Esophagus muscularis mucosa (tissue), 4 donors: ENCODE measurements around the gene SH3BP4. TPM values are rescaled to one million over a fixed set of nuclear protein-coding genes. Genes with fewer than 3 reads are reported as not detected.

Source experiments
- DNase-seq: peaks from one replicate; pipeline ENCODE4 v3.0.0-alpha.2; 2017; ENCODE audit errors: extremely low spot score
- H3K27ac ChIP-seq, 4 donors: fragments of 200-600 bp; sonication (generic); replicated peaks in 1 of 4; 1 replicate in 3 of 4; 2 replicates in 1 of 4; pipeline ENCODE4 v1.5.1; 2016 to 2019; ENCODE audit warnings: mild to moderate bottlenecking in 1 of 4
- H3K27me3 ChIP-seq, 4 donors: fragments of 200-600 bp; sonication (generic); one replicate each; pipeline versions ENCODE4 v1.5.1 to v1.6.0; 2016 to 2019
- H3K36me3 ChIP-seq, 4 donors: fragments of 200-600 bp; sonication (generic); one replicate each; pipeline ENCODE4 v1.5.1; 2016 to 2019
- H3K4me1 ChIP-seq, 4 donors: fragments of 200-600 bp; sonication (generic); one replicate each; pipeline ENCODE4 v1.5.1; 2016 to 2019
- H3K4me3 ChIP-seq, 4 donors: fragments of 200-600 bp; sonication (generic); 1 replicate in 2 of 4; 2 replicates in 2 of 4; pipeline ENCODE4 v1.5.1; 2016 to 2019; ENCODE audit warnings: mild to moderate bottlenecking in 4 of 4, moderate library complexity in 1 of 4
- H3K9me3 ChIP-seq, 4 donors: fragments of 200-600 bp; sonication (generic); 1 replicate in 3 of 4; 2 replicates in 1 of 4; pipeline ENCODE4 v1.5.1; 2016 to 2019
- EP300 ChIP-seq: sonication (generic); formaldehyde crosslinking; IDR thresholded peaks from one replicate; pipeline ENCODE4 v1.6.1; 2017; ENCODE audit warnings: antibody characterized with exemption
- POLR2A ChIP-seq: fragments of 450-650 bp; IDR thresholded peaks from one replicate; pipeline ENCODE4 v1.6.1; 2017; ENCODE audit warnings: antibody characterized with exemption, moderate library complexity, mild to moderate bottlenecking, low read depth
- POLR2AphosphoS5 ChIP-seq, 2 donors: sonication (generic); formaldehyde crosslinking; IDR thresholded peaks; one replicate each; pipeline ENCODE4 v1.6.1; 2017; ENCODE audit warnings: antibody characterized with exemption in 2 of 2
- WGBS: methylation state at CpG from one replicate; pipeline ENCODE4 v1.1.5; 2018; 5-methylcytosine and 5-hydroxymethylcytosine counted together
- intact Hi-C: fragments of 100-400 bp; cut with DNase I; formaldehyde crosslinking; loops from one replicate; pipeline ENCODE4 v1.15.1; 2023
- total RNA-seq, 4 donors: library from RNA; depleted of rRNA; stranded (reverse); fragments of >200 nt; gene quantifications; one replicate each; pipeline versions ENCODE4 v1.1.0 to v1.2.1, GENCODE V29; 2016
- TF ChIP-seq, protein P1 (sequence below), 3 experiments: fragments of 200-600 bp in 2 of 3; fragments of 450-650 bp in 1 of 3; sonication (generic) in 2 of 3; IDR thresholded peaks; one replicate each; pipeline ENCODE4 v1.5.1; 2017 to 2019; ENCODE audit warnings: antibody characterized with exemption in 3 of 3, mild to moderate bottlenecking in 2 of 3, moderate library complexity in 1 of 3

The SH3BP4 gene
- total RNA-seq, 4 donors from 2014 or later: 25.3 to 63.1 (median 48.4) TPM

DNA sequence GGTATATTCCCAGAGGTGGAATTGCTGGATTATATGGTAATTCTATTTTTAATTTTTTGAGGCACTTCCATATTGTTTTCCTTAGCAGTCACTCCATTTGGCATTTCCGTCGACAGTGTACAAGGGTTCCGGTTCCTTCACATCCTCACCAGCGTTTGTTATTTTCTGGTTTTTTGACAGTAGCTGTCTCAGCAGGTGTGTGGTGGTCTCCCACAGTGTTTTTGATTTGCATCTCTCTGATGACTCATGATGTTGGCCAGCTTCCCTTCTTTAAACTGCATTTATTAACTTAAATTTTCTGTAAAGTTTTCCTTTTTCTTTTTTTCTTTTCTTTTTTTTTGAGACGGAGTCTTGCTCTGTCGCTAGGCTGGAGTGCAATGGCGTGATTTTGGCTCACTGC, 19.7 kb downstream of the SH3BP4 start:
- TF ChIP-seq POLR2AphosphoS5 (IDR thresholded peaks at IDR 0.05): no peak
- TF ChIP-seq EP300: no peak
- TF ChIP-seq, protein P1, sequence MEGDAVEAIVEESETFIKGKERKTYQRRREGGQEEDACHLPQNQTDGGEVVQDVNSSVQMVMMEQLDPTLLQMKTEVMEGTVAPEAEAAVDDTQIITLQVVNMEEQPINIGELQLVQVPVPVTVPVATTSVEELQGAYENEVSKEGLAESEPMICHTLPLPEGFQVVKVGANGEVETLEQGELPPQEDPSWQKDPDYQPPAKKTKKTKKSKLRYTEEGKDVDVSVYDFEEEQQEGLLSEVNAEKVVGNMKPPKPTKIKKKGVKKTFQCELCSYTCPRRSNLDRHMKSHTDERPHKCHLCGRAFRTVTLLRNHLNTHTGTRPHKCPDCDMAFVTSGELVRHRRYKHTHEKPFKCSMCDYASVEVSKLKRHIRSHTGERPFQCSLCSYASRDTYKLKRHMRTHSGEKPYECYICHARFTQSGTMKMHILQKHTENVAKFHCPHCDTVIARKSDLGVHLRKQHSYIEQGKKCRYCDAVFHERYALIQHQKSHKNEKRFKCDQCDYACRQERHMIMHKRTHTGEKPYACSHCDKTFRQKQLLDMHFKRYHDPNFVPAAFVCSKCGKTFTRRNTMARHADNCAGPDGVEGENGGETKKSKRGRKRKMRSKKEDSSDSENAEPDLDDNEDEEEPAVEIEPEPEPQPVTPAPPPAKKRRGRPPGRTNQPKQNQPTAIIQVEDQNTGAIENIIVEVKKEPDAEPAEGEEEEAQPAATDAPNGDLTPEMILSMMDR (IDR thresholded peaks at IDR 0.05): no peak
- no peak for TF ChIP-seq POLR2A
- DNase-seq: no peak
- WGBS: 90% methylated on average over 7 of the region's 7 CpGs
- intact Hi-C loops: no loop called here
- no peaks in the 10 kb centered on the region for H3K9me3 ChIP-seq
- H3K4me3 ChIP-seq: no peak overlapping the region
- H3K27ac ChIP-seq: no peak overlapping the region
- no peaks in the 10 kb centered on the region for H3K27me3 ChIP-seq
- no peaks in the 10 kb centered on the region for H3K36me3 ChIP-seq
- peaks cover 15 to 55% (median 38%) of the 10 kb centered on the region in 4 donors for H3K4me1 ChIP-seq

GRCh38 chr2:234973008-234973407, 21.2 kb downstream of the SH3BP4 start:
- intact Hi-C loops: no loop called here
- no peak for DNase-seq
- Histone ChIP-seq H3K9me3 (no peaks in the 10 kb centered on the region), H3K4me1 (peaks cover 30 to 69% (median 50%) of the 10 kb centered on the region in 4 donors), H3K4me3 (no peak overlapping the region), H3K27me3 (no peaks in the 10 kb centered on the region), H3K27ac (no peak overlapping the region), H3K36me3 (no peaks in the 10 kb centered on the region)
- TF ChIP-seq, protein P1 (IDR thresholded peaks at IDR 0.05): no peak
- no peak for TF ChIP-seq POLR2AphosphoS5 (IDR thresholded peaks at IDR 0.05)
- TF ChIP-seq POLR2A: no peak
- no peak for TF ChIP-seq EP300
- WGBS: 75% methylated on average over 8 of the region's 8 CpGs

DNA sequence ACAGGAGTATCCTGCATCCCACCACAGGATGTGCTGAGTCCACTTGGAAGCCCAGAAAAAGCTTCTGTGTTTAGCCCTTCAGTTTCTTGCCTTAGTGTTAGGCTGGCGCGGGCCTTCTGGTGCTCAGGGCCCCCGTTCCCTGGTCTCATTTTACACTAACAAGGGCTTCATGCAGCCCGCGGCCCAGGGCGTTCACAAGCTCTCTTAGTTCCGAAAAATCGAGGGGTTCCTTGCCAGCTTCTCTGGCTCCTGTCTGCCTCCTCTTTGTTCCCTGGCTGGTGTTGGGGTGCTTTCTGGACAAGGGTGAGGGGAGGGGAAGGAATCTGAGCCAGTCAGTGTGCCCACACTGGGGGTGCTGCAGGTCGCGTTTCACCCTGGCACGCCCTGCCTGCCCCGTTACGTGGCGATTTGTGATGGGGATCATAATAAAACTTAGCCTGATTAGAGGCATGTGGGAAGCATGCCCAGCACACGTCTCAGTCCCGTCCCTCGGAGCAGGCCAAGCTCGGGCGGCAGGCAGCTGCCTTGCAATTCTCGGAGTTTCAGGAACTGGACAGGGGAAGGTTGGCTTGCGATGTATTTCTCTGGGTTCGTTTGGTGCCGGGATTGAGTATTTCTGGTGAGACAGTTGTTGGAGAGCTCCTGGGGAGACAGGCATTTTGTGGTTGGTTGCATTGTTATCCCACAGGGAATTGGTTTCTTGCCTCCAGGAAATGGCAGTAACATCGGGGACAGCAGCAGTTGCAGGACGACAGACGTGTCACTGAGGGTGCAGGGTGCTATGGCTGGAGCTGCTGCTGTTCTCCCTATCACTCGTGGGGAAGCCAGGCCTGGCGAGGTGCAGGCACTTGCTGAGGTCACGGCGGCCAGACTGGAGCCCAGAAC, 22.9 kb downstream of the SH3BP4 start:
- 56% methylated on average over 25 of the region's 30 CpGs for WGBS
- H3K27me3 ChIP-seq: no peaks in the 10 kb centered on the region
- peaks cover 46 to 77% (median 55%) of the 10 kb centered on the region in 4 donors for H3K4me1 ChIP-seq
- H3K9me3 ChIP-seq: no peaks in the 10 kb centered on the region
- peak overlapping the region; percentile 5 to 60 (median 36) for H3K27ac ChIP-seq
- intact Hi-C loops: no loop called here
- TF ChIP-seq, protein P1 (IDR thresholded peaks at IDR 0.05): no peak
- TF ChIP-seq POLR2A: no peak
- TF ChIP-seq EP300: no peak
- no peak for TF ChIP-seq POLR2AphosphoS5 (IDR thresholded peaks at IDR 0.05)
- peak overlapping the region in 3 of 4 donors; percentile 2 to 16 (median 6) for H3K4me3 ChIP-seq
- no peaks in the 10 kb centered on the region for H3K36me3 ChIP-seq
- DNase-seq: no peak

- H3K27me3 ChIP-seq: no peaks in the 10 kb centered on the region
- no peaks in the 10 kb centered on the region for H3K36me3 ChIP-seq
- no peak overlapping the region for H3K4me3 ChIP-seq
- H3K4me1 ChIP-seq: peaks cover 55 to 77% (median 59%) of the 10 kb centered on the region in 4 donors
- WGBS: 100% methylated on average over 1 of the region's 1 CpG
- no peak for DNase-seq
- no peaks in the 10 kb centered on the region for H3K9me3 ChIP-seq
- TF ChIP-seq POLR2AphosphoS5 (IDR thresholded peaks at IDR 0.05) (no peak), POLR2A (no peak), EP300 (no peak)
- TF ChIP-seq, protein P1 (IDR thresholded peaks at IDR 0.05): no peak
- intact Hi-C loops: no loop called here
- peak overlapping the region in 1 of 4 donors; percentile 60 for H3K27ac ChIP-seq
These were observed 23.8 kb downstream of the SH3BP4 start for GRCh38 chr2:234975611-234976010.
